Fibroblast of lung (primary cell): ENCODE data around the gene AHCYL2.

ENCODE experiments used
- CTCF ChIP-seq, 2 donors: IDR thresholded peaks in 1 of 2; conservative IDR thresholded peaks in 1 of 2; 1 replicate in 1 of 2; 2 replicates in 1 of 2; pipeline ENCODE4 v1.5.1; 2011 to 2012; ENCODE audit warnings: low read length in 2 of 2, control low read depth in 1 of 2, inconsistent platforms in 1 of 2, low read depth in 1 of 2, mild to moderate bottlenecking in 1 of 2
- EZH2 ChIP-seq: IDR thresholded peaks from 2 replicates; pipeline ENCODE4 v1.5.1; 2012; ENCODE audit warnings: low read length, control low read depth, mild to moderate bottlenecking; ENCODE audit errors: missing control alignments

GRCh38 chr7:129435414-129435829 lies 210.6 kb downstream of the AHCYL2 start:
- TF ChIP-seq CTCF (conservative IDR thresholded peaks at IDR 0.05 in 1 of 2, IDR thresholded peaks at IDR 0.05 in 1 of 2; ENCODE audit: low read depth in 1 of 2, low read length in 2 of 2) (no peak), EZH2 (no peak)
